Keratinocyte (primary cell): Measurements from ENCODE around the gene PHKA2.

Source experiments
- EZH2 ChIP-seq: IDR thresholded peaks from one replicate; pipeline ENCODE4 v1.6.1; 2012; ENCODE audit warnings: inconsistent platforms, mild to moderate bottlenecking, low read length, moderate library complexity
- TF ChIP-seq, protein P1 (sequence below), 3 experiments: IDR thresholded peaks in 1 of 3; conservative IDR thresholded peaks in 1 of 3; optimal IDR thresholded peaks in 1 of 3; 2 replicates in 2 of 3; 3 replicates in 1 of 3; pipeline versions ENCODE3 to v1.5.1; 2011; ENCODE audit warnings: low read length in 3 of 3, mild to moderate bottlenecking in 3 of 3, moderate library complexity in 2 of 3, control low read depth in 1 of 3, inconsistent platforms in 1 of 3; ENCODE audit not compliant: insufficient read depth in 2 of 3; ENCODE audit errors: extremely low read depth in 1 of 3

DNA sequence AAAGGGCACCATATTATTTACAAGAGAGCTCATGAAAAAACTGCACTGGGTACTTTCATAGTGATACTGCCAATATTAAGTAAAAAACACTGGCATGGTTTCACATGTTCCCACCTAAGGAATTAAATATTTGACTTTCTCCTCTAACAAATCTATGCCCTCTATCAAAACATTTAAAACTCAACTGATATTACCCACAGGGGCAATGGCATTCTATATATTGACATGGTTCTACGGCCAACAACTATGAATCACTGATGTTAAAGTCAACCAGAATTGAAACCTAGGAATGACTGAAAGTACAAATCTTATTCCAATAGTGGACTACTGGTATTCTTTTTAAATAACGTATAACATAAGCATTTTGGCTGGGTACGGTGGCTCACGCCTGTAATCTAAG is 28.2 kb downstream of the PHKA2 start:
- TF ChIP-seq, protein P1, sequence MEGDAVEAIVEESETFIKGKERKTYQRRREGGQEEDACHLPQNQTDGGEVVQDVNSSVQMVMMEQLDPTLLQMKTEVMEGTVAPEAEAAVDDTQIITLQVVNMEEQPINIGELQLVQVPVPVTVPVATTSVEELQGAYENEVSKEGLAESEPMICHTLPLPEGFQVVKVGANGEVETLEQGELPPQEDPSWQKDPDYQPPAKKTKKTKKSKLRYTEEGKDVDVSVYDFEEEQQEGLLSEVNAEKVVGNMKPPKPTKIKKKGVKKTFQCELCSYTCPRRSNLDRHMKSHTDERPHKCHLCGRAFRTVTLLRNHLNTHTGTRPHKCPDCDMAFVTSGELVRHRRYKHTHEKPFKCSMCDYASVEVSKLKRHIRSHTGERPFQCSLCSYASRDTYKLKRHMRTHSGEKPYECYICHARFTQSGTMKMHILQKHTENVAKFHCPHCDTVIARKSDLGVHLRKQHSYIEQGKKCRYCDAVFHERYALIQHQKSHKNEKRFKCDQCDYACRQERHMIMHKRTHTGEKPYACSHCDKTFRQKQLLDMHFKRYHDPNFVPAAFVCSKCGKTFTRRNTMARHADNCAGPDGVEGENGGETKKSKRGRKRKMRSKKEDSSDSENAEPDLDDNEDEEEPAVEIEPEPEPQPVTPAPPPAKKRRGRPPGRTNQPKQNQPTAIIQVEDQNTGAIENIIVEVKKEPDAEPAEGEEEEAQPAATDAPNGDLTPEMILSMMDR (optimal IDR thresholded peaks at IDR 0.05 in 1 of 3, IDR thresholded peaks at IDR 0.05 in 1 of 3, conservative IDR thresholded peaks at IDR 0.05 in 1 of 3; ENCODE audit: extremely low read depth in 1 of 3, insufficient read depth in 2 of 3, low read length in 3 of 3), result no peak
- TF ChIP-seq EZH2, result no peak
